GM12801 (cell line): ENCODE data around the gene NFIX.

Source experiments
- CTCF ChIP-seq: IDR thresholded peaks from one replicate; pipeline ENCODE4 v1.5.1; 2011; ENCODE audit warnings: control low read depth; ENCODE audit not compliant: insufficient read length; ENCODE audit errors: extremely low read depth

Gene NFIX

GRCh38 chr19:12990431-12990830, 4.8 kb upstream of the NFIX start:
- no peak for TF ChIP-seq CTCF

GRCh38 chr19:12990853-12991252, 4.4 kb upstream of the NFIX start:
- TF ChIP-seq CTCF = no peak

- TF ChIP-seq CTCF = no peak
These were observed 4.0 kb upstream of the NFIX start for GRCh38 chr19:12991296-12991695.

GRCh38 chr19:12992729-12993128, 2.5 kb upstream of the NFIX start:
- TF ChIP-seq CTCF = no peak

- TF ChIP-seq CTCF = no peak
These were observed 1.7 kb upstream of the NFIX start for GRCh38 chr19:12993562-12993961.

GRCh38 chr19:12995596-12996405, 526 bp downstream of the NFIX start:
- no peak for TF ChIP-seq CTCF

GRCh38 chr19:12996406-12997094, 1.3 kb downstream of the NFIX start:
- no peak for TF ChIP-seq CTCF
